Mesenchymal stem cell (in vitro differentiated cells and primary cell): ENCODE measurements around the gene LENEP.

ENCODE experiments used
- DNase-seq: peaks from one replicate; pipeline ENCODE4 v3.0.0-alpha.2; 2013
- H2AFZ ChIP-seq: one replicate; pipeline ENCODE4 v1.6.1; 2013; ENCODE audit warnings: low read depth, mild to moderate bottlenecking, control low read depth, inconsistent platforms, low read length, moderate library complexity
- H2AK5ac ChIP-seq: 2 replicates; pipeline ENCODE4 v1.6.1; 2013; ENCODE audit warnings: low read length, moderate library complexity, mild to moderate bottlenecking, inconsistent platforms; ENCODE audit not compliant: severe bottlenecking
- H2BK120ac ChIP-seq: one replicate; pipeline ENCODE4 v1.6.1; 2013; ENCODE audit warnings: low read depth, mild to moderate bottlenecking, inconsistent platforms, low read length, moderate library complexity
- H2BK12ac ChIP-seq, 2 experiments: one replicate each; pipeline ENCODE4 v1.6.1; 2013; ENCODE audit warnings: inconsistent platforms in 2 of 2, low read length in 2 of 2, mild to moderate bottlenecking in 2 of 2, moderate library complexity in 2 of 2, control low read depth in 1 of 2
- H2BK15ac ChIP-seq: one replicate; pipeline ENCODE4 v1.6.1; 2013; ENCODE audit warnings: mild to moderate bottlenecking, low read depth, inconsistent platforms; ENCODE audit not compliant: poor library complexity, severe bottlenecking
- H2BK5ac ChIP-seq: 2 replicates; pipeline ENCODE4 v1.6.1; 2013; ENCODE audit warnings: low read depth, mild to moderate bottlenecking, low read length, control low read depth, inconsistent platforms; ENCODE audit not compliant: poor library complexity, severe bottlenecking
- H3K14ac ChIP-seq, 2 experiments: one replicate each; pipeline ENCODE4 v1.6.1; 2013; ENCODE audit warnings: inconsistent platforms in 2 of 2, low read length in 2 of 2, control low read depth in 1 of 2, mild to moderate bottlenecking in 1 of 2, moderate library complexity in 1 of 2
- H3K18ac ChIP-seq, 2 experiments: one replicate each; pipeline ENCODE4 v1.6.1; 2013; ENCODE audit warnings: inconsistent platforms in 2 of 2, low read length in 2 of 2, control low read depth in 1 of 2, low read depth in 1 of 2, mild to moderate bottlenecking in 1 of 2
- H3K23ac ChIP-seq, 2 experiments: one replicate each; pipeline ENCODE4 v1.6.1; 2013; ENCODE audit warnings: inconsistent platforms in 2 of 2, low read length in 2 of 2, mild to moderate bottlenecking in 2 of 2, moderate library complexity in 2 of 2, control low read depth in 1 of 2
- H3K27ac ChIP-seq: 2 replicates; pipeline ENCODE4 v1.5.1; 2013; ENCODE audit warnings: mild to moderate bottlenecking, moderate library complexity, low read length, control low read depth, inconsistent platforms; ENCODE audit not compliant: poor library complexity, severe bottlenecking
- H3K27me3 ChIP-seq, 2 experiments: 2 replicates each; pipeline versions ENCODE4 v1.6.1 to v1.7.0; 2013; ENCODE audit warnings: low read length in 2 of 2, mild to moderate bottlenecking in 2 of 2, moderate library complexity in 2 of 2, control low read depth in 1 of 2, inconsistent platforms in 1 of 2; ENCODE audit not compliant: control insufficient read depth in 1 of 2, insufficient read depth in 1 of 2
- H3K36me3 ChIP-seq, 2 experiments: 2 replicates each; pipeline versions ENCODE4 v1.6.1 to v1.7.0; 2013; ENCODE audit warnings: low read length in 2 of 2, control low read depth in 1 of 2, inconsistent platforms in 1 of 2, low read depth in 1 of 2, mild to moderate bottlenecking in 1 of 2; ENCODE audit not compliant: insufficient read depth in 2 of 2, control insufficient read depth in 1 of 2
- H3K4ac ChIP-seq, 2 experiments: one replicate each; pipeline ENCODE4 v1.6.1; 2013; ENCODE audit warnings: inconsistent platforms in 2 of 2, low read length in 2 of 2, mild to moderate bottlenecking in 2 of 2, moderate library complexity in 2 of 2, control low read depth in 1 of 2, low read depth in 1 of 2
- H3K4me1 ChIP-seq: 2 replicates; pipeline ENCODE4 v1.6.1; 2013; ENCODE audit warnings: low read depth, low read length, control low read depth; ENCODE audit not compliant: control insufficient read depth, insufficient read depth
- H3K4me2 ChIP-seq: 2 replicates; pipeline ENCODE4 v1.6.1; 2013; ENCODE audit warnings: low read length, mild to moderate bottlenecking, inconsistent platforms; ENCODE audit not compliant: poor library complexity, severe bottlenecking
- H3K4me3 ChIP-seq, 2 experiments: 2 replicates each; pipeline versions ENCODE4 v1.5.1 to v1.7.0; 2013; ENCODE audit warnings: low read length in 2 of 2, mild to moderate bottlenecking in 2 of 2, control low read depth in 1 of 2, low read depth in 1 of 2; ENCODE audit not compliant: insufficient read depth in 1 of 2
- H3K79me1 ChIP-seq: replicated peaks from 2 replicates; pipeline ENCODE4 v1.6.1; 2013; ENCODE audit warnings: mild to moderate bottlenecking, control low read depth, low read length, inconsistent platforms; ENCODE audit not compliant: poor library complexity, severe bottlenecking
- H3K9ac ChIP-seq: 2 replicates; pipeline ENCODE4 v1.7.0; 2013; ENCODE audit warnings: mild to moderate bottlenecking, low read length, moderate library complexity
- H3K9me3 ChIP-seq: 2 replicates; pipeline ENCODE4 v1.7.0; 2013; ENCODE audit warnings: mild to moderate bottlenecking, low read length; ENCODE audit not compliant: control insufficient read depth
- H4K8ac ChIP-seq: one replicate; pipeline ENCODE4 v1.6.1; 2013; ENCODE audit warnings: inconsistent platforms, mild to moderate bottlenecking, low read length, moderate library complexity
- H4K91ac ChIP-seq: one replicate; pipeline ENCODE4 v1.6.1; 2013; ENCODE audit warnings: mild to moderate bottlenecking, low read length, inconsistent platforms
- WGBS: methylation state at CpG from one replicate; pipeline ENCODE4 v1.1.7; 2013; ENCODE audit warnings: mixed read lengths; 5-methylcytosine and 5-hydroxymethylcytosine counted together

LENEP gene

DNA sequence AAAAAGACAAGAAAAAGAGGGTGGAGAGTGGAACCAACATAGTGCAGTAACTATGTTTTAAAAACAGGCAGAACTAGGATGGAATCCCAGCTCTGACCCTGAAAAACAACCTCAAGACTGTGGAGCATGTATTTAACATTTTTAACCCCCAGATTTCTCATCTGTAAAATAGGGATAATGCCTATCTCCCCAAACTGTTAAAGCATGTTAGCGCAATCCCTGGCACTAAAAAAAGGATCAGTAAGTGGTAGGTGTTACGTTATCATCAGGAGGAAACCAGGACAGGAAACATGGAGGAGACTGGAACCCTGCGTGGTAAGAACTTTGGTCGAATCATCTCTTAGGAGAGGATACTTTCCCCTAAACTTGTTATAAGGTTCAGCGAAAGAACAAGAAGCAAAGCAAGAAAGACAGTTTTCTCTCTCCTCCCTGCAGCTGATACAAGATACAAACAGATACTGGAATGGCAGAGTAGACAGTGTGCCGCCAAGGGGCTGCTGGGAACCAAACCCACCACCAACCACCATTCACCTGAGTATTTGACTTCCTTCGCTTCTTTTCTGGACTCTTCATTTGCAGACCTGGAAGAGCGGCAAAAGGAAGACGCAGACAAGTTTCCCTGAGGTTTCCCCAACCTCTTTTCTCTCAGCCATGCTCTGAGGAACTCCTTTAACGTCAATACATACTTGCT, 32.8 kb upstream of the LENEP start:
- Histone ChIP-seq H3K27me3 (no peaks in the 10 kb centered on the region), H3K79me1 (peaks cover 20% of the 10 kb centered on the region), H3K9ac (peak overlapping the region; percentile 96), H2BK15ac (no peak overlapping the region), H2AFZ (no peak overlapping the region), H3K14ac (no peak overlapping the region), H2BK120ac (no peak overlapping the region), H3K4me3 (peak overlapping the region in 1 of 2 experiments; percentile 94), H3K4ac (peak overlapping the region in 1 of 2 experiments; percentile 56), H2AK5ac (no peak overlapping the region), H4K8ac (no peak overlapping the region), H3K18ac (no peak overlapping the region), H2BK12ac (peak overlapping the region in 1 of 2 experiments; percentile 43), H3K9me3 (no peaks in the 10 kb centered on the region), H2BK5ac (no peak overlapping the region), H3K23ac (no peak overlapping the region), H3K4me1 (peaks cover 22% of the 10 kb centered on the region), H3K4me2 (peak overlapping the region; percentile 80), H4K91ac (no peak overlapping the region), H3K27ac (peak overlapping the region; percentile 31), H3K36me3 (peaks cover 48 to 50% of the 10 kb centered on the region in 2 experiments)
- WGBS = 79% methylated on average over 9 of the region's 10 CpGs
- DNase-seq = no peak

DNA sequence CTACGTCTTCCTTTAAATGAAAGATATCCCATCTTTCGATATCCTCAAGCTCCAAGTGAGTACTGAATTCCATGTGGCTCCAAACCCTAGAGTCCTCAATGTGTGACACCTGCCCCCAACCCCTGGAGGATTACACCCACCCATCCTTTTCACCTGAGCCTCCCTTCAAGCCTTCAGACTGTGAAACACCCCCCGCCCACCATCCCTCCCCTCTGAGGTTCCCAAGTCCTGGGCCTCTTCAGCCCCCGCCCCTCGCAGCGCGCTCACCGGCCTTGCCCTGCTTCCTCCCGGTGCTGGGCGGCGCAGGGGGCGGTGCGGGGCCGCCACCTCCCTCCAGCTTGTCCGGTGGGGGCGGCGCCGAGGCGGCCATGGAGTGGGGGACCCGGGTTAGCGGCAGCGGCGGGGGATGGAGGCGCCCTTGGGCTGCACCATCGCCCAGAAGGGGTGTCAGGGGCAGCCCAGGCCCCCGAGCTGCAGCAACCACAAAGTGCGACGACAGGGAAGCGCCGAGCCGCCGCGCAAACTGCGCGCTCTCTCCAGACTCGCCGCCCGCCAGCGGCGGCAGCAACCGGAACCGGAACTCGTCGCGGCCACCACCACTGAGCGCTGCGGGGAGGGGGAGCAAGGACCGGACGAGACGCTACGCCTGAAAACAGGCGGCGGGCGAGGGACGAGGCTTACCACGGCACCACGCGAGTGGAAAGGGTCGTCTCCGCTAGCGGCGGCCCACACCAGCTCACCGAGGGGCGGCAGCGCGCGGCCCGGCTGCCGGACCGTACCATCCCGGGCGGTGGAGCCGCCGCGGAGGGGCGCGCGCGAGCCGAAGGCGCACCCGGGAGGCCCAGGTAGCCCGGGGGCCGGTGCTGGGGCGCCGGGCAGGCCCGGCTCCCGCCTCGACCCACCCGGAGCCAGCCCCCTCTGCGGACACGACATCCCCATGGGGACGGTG, 31.9 kb upstream of the LENEP start, which contains the start of gene PYGO2:
Gene PYGO2, minus strand, starts transcription at position 576 of the 949 bp plus-strand sequence. Its CDS starts 206 bp downstream, at position 370.
- Histone ChIP-seq H3K4me2 (peak within 1 kb of the TSS; percentile 80), H3K14ac (peak within 1 kb of the TSS in 1 of 2 experiments; percentile 99), H2BK15ac (peak within 1 kb of the TSS; percentile 91)

DNA sequence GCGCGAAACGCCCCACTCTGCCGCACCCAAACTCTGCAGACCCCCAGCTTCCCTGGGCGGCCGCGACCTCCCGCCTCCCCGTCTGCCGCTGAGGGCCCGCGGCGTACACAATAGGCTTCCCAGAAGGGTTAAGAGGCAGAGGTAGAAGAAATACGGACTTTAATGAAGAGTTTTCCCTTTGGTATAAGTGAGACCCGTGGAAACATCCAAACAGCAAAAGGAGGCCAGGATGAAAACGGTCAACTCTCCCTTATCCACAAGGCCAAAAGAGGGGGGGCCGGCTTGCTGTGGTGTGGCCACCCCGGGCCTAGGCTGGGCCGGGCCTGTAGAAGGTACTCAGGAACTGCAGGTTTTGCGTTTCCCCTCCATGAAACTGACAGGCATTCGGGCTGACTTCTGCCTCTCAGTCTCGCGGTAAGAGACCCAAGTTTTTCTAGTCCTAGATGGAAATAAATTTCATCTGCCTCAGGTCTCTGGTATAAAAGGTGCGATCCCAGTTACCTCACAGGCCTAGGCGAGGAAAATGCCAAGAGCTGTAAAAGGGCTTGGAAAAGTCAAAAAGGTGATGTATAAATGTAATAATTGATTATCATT, 31.1 kb upstream of the LENEP start:
- Histone ChIP-seq H4K91ac (peak overlapping the region; percentile 84), H3K9ac (peak overlapping the region; percentile 96), H3K79me1 (peaks cover 13% of the 10 kb centered on the region), H3K9me3 (no peaks in the 10 kb centered on the region), H2BK120ac (no peak overlapping the region), H3K4ac (peak overlapping the region; percentile 99), H3K4me1 (peaks cover 24% of the 10 kb centered on the region), H4K8ac (peak overlapping the region; percentile 97), H2BK15ac (peak overlapping the region; percentile 91), H2BK5ac (peak overlapping the region; percentile 97), H2AK5ac (peak overlapping the region; percentile 76), H3K36me3 (peaks cover 64% of the 10 kb centered on the region in 2 experiments), H3K4me2 (peak overlapping the region; percentile 80), H3K18ac (peak overlapping the region; percentile 96 to 100), H3K27me3 (no peaks in the 10 kb centered on the region), H3K27ac (peak overlapping the region; percentile 74), H3K14ac (no peak overlapping the region), H2AFZ (no peak overlapping the region), H2BK12ac (peak overlapping the region in 1 of 2 experiments; percentile 33), H3K23ac (peak overlapping the region in 1 of 2 experiments; percentile 49), H3K4me3 (peak overlapping the region; percentile 85 to 94)
- DNase-seq = peak; percentile 33
- 28% methylated on average over 12 of the region's 25 CpGs for WGBS

More for the DNA sequence above, 31.9 kb upstream of the LENEP start, which contains the start of gene PYGO2:
- Histone ChIP-seq H2BK5ac (peak within 1 kb of the TSS; percentile 97), H2AFZ (peak within 1 kb of the TSS; percentile 66), H3K4ac (peak within 1 kb of the TSS; percentile 99), H2BK12ac (peak within 1 kb of the TSS in 1 of 2 experiments; percentile 43), H3K23ac (peak within 1 kb of the TSS in 1 of 2 experiments; percentile 97), H3K27me3 (no peaks in the 10 kb centered on the region), H2AK5ac (peak within 1 kb of the TSS; percentile 76), H3K4me3 (peak within 1 kb of the TSS; percentile 85 to 94), H3K79me1 (peaks cover 18% of the 10 kb centered on the region), H2BK120ac (peak within 1 kb of the TSS; percentile 93), H3K36me3 (peaks cover 57 to 59% of the 10 kb centered on the region in 2 experiments), H3K9me3 (no peaks in the 10 kb centered on the region), H4K8ac (peak within 1 kb of the TSS; percentile 100), H3K18ac (peak within 1 kb of the TSS; percentile 96 to 100), H3K4me1 (peaks cover 27% of the 10 kb centered on the region), H3K9ac (peak within 1 kb of the TSS; percentile 96), H3K27ac (peak within 1 kb of the TSS; percentile 89), H4K91ac (peak within 1 kb of the TSS; percentile 99)
- WGBS = 1% methylated on average over 87 of the region's 93 CpGs
- peak; percentile 83 for DNase-seq
